Activated CD8-positive, alpha-beta memory T cell treated with anti-CD3 and anti-CD28 coated beads, Interleukin-2, amount 50 U/mL, for 1 hour (primary cell): ENCODE measurements around the gene MYO16.
"Not testable (repeated sequence)": the region's sequence is repeated elsewhere in the genome, so short reads cannot be mapped to it uniquely, and the experiment has no call there.

ENCODE experiments used
- DNase-seq: peaks from one replicate; pipeline ENCODE4 v3.0.0-alpha.2; 2020; ENCODE audit errors: extremely low read depth

MYO16 gene

GRCh38 chr13:108742701-108743451 is 113.5 kb downstream of the MYO16 start:
- no peak for DNase-seq

GRCh38 chr13:108743522-108743921 is 114.1 kb downstream of the MYO16 start:
- no peak for DNase-seq

GRCh38 chr13:108747843-108748242 is 118.4 kb downstream of the MYO16 start:
- no peak for DNase-seq

GRCh38 chr13:108752276-108752675 is 122.9 kb downstream of the MYO16 start:
- no peak for DNase-seq

GRCh38 chr13:108755083-108755482 is 125.7 kb downstream of the MYO16 start:
- DNase-seq = no peak

- DNase-seq = no peak
These were observed 130.7 kb downstream of the MYO16 start for GRCh38 chr13:108760129-108760528.

- no peak for DNase-seq
These were observed 131.1 kb downstream of the MYO16 start for GRCh38 chr13:108760541-108760940.

GRCh38 chr13:108768035-108768434 is 138.6 kb downstream of the MYO16 start:
- no peak for DNase-seq

- DNase-seq = no peak
These were observed 140.0 kb downstream of the MYO16 start for GRCh38 chr13:108769213-108770070.

- DNase-seq = no peak
These were observed 146.2 kb downstream of the MYO16 start for GRCh38 chr13:108775597-108775996.

- no peak for DNase-seq
These were observed 147.2 kb downstream of the MYO16 start for GRCh38 chr13:108776650-108777049.

- DNase-seq = no peak
These were observed 148.3 kb downstream of the MYO16 start for GRCh38 chr13:108777421-108778420.

GRCh38 chr13:108779308-108779707 is 149.9 kb downstream of the MYO16 start:
- DNase-seq = no peak

- no peak for DNase-seq
These were observed 151.3 kb downstream of the MYO16 start for GRCh38 chr13:108780706-108781105.

GRCh38 chr13:108781312-108781711 is 151.9 kb downstream of the MYO16 start:
- no peak for DNase-seq

GRCh38 chr13:108782480-108782879 is 153.1 kb downstream of the MYO16 start:
- DNase-seq = not testable (repeated sequence)

GRCh38 chr13:108785844-108786243 is 156.4 kb downstream of the MYO16 start:
- DNase-seq = no peak

GRCh38 chr13:108786456-108787200 is 157.2 kb downstream of the MYO16 start:
- no peak for DNase-seq

GRCh38 chr13:108787700-108788414 is 158.4 kb downstream of the MYO16 start:
- DNase-seq = no peak

GRCh38 chr13:108789476-108789875 is 160.1 kb downstream of the MYO16 start:
- no peak for DNase-seq
